ENCODE results near the gene IFITM5. TPM values are rescaled to one million over a fixed set of nuclear protein-coding genes. Genes with fewer than 3 reads are reported as not detected.
A peak's percentile ranks its signal among the peaks of the same experiment; 100 is the strongest.
"Not testable (repeated sequence)": the region's sequence is repeated elsewhere in the genome, so short reads cannot be mapped to it uniquely, and the experiment has no call there.

Gene IFITM5
- total and polyA plus RNA-seq, 9 of the 15 experiments (the other 6 are each of a cell fraction or from before 2014, with no cell fraction given): 0.19 TPM; not detected in 8

DNA sequence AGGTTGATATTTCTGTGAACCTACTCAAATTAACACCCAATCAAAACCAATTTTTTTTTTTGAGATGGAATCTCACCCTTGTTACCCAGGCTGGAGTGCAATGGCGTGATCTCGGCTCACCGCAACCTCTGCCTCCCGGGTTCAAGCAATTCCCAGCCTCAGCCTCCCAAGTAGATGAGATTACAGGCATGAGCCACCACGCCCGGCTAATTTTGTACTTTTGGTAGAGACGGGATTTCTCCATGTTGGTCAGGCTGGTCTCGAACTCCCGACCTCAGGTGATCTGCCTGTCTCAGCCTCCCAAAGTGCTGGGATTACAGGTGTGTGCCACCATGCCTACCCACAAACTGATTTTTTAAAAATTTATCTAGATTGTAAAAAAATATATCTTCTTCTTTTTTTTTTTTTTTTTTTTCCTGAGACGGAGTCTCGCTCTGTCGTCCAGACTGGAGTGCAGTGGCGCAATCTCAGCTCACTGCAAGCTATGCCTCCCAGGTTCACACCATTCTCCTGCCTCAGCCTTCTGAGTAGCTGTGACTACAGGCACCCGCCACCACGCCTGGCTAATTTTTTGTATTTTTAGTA is 29.3 kb upstream of the IFITM5 start:
- H3K36me3 ChIP-seq (ENCODE audit: control insufficient read depth, insufficient read depth, low read length); FAIRE-seq; H2AFZ ChIP-seq (ENCODE audit: low read depth, low read length); H3K9me1 ChIP-seq (ENCODE audit: control insufficient read depth, insufficient read depth, low read length); in situ Hi-C loops (cut with MboI); H3K9me3 ChIP-seq (replicated peaks; ENCODE audit: control insufficient read depth, insufficient read depth, low read depth, low read length); H4K20me1 ChIP-seq (replicated peaks; ENCODE audit: control insufficient read depth, insufficient read depth, low read length); DNase-seq (ENCODE audit: extremely low read depth in 1 of 4, low spot score in 3 of 4); ATAC-seq; H3K27me3 ChIP-seq (ENCODE audit: control insufficient read depth in 2 of 2, insufficient read depth in 2 of 2, low read length in 2 of 2); CTCF ChIA-PET (ENCODE audit: low intra/inter-chr PET ratio); TF ChIP-seq CEBPG (CRISPR knock-in tag; IDR thresholded peaks at IDR 0.05): not testable (repeated sequence)
- Histone ChIP-seq H3K4me2 (ENCODE audit: insufficient read depth, low read length) (peak overlapping the region; percentile 76), H3K79me2 (ENCODE audit: control insufficient read depth, insufficient read depth, low read length) (peaks cover 29% of the 10 kb centered on the region), H3K9ac (ENCODE audit: insufficient read depth in 1 of 2, low read depth in 2 of 2, low read length in 2 of 2) (peak overlapping the region; percentile 73 to 82; a peak in 3 of 4 replicates), H3K4me3 (peak overlapping the region; percentile 43), H3K4me1 (replicated peaks in 1 of 2; ENCODE audit: control insufficient read depth in 2 of 2, insufficient read depth in 2 of 2, low read length in 2 of 2) (peaks cover 46 to 56% of the 10 kb centered on the region in 2 experiments), H3K27ac (ENCODE audit: extremely low read depth, low read depth, low read length) (peak overlapping the region; percentile 88)
- intact Hi-C loops (cut with micrococcal nuclease): loop anchor here (1.0 kb wide), 1 partner anchor 23 kb away; no protein-coding TSS in a partner anchor
- TSS peak; percentile 73 for BruUV-seq (replicated peaks)
- WGBS (ENCODE audit: insufficient coverage, low coverage, missing lambda C conversion rate): 8% methylated on average over 13 of the region's 15 CpGs
- POLR2A ChIA-PET: interaction anchor here (0.7 to 3.1 kb wide), 17 partner anchors 9 to 121 kb away, joined by 3 to 21 read pairs (median 5); partner anchors contain the start of genes BET1L and RIC8A
- 0 out of 2 replicates have a peak, but pooled peaks have one; percentile 0 for TF ChIP-seq ZNF766 (CRISPR knock-in tag; conservative IDR thresholded peaks at IDR 0.05)
- TF ChIP-seq RBFOX2 (IDR thresholded peaks at IDR 0.05; ENCODE audit: low read depth, low read length): peak; percentile 36; the same call in 1 of the 2 replicates
- TF ChIP-seq ARID2 (IDR thresholded peaks at IDR 0.05): peak; percentile 19; the same call in 1 of the 2 replicates
- TF ChIP-seq, protein P1, sequence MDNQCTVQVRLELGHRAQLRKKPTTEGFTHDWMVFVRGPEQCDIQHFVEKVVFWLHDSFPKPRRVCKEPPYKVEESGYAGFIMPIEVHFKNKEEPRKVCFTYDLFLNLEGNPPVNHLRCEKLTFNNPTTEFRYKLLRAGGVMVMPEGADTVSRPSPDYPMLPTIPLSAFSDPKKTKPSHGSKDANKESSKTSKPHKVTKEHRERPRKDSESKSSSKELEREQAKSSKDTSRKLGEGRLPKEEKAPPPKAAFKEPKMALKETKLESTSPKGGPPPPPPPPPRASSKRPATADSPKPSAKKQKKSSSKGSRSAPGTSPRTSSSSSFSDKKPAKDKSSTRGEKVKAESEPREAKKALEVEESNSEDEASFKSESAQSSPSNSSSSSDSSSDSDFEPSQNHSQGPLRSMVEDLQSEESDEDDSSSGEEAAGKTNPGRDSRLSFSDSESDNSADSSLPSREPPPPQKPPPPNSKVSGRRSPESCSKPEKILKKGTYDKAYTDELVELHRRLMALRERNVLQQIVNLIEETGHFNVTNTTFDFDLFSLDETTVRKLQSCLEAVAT (IDR thresholded peaks at IDR 0.05): peak in 1 of 2 experiments; percentile 21; a peak in 1 of 4 replicates
- TF ChIP-seq ZNF644 (tag; IDR thresholded peaks at IDR 0.05; ENCODE audit: low read depth): 0 out of 2 replicates have a peak, but pooled peaks have one; percentile 1
- TF ChIP-seq CEBPB (tag; IDR thresholded peaks at IDR 0.05): peak; percentile 55
- peak; percentile 6 to 8; a peak in 1 of 4 replicates for TF ChIP-seq CEBPG (tag; conservative IDR thresholded peaks at IDR 0.05 in 1 of 2, IDR thresholded peaks at IDR 0.05 in 1 of 2)
- TF ChIP-seq ADNP (tag; IDR thresholded peaks at IDR 0.05): peak; percentile 66; the same call in 1 of the 2 replicates
- peak; percentile 25 to 42; a peak in 1 of 4 replicates for TF ChIP-seq KDM1A (IDR thresholded peaks at IDR 0.05)

Data from K562 (cell line).